ENCODE measurements around the gene ERVK3-1.

ERVK3-1 gene

DNA sequence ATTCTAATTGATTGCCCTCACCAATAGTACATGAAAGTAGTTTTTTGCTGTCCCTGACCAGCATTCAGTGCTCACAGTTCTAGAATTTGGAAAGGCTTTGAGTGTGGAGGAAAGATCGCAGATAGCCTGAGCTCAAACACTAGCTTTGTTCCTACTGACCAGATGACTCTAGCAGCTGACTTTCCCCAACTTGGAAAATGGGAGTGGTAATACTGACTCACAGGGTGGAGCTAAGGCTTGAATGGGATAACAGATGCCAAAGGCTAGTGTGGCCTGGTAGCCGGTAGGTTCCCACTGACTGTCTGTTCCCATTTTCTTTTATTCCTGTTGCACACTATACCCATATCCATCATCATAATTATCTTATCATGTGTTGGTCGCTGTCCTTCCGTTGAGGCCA is 25.3 kb downstream of the ERVK3-1 start:
- H3K4me2 ChIP-seq = no peak overlapping the region
- no peaks in the 10 kb centered on the region for H3K27me3 ChIP-seq (ENCODE audit: insufficient read depth, low read depth)
- no peak overlapping the region for H3K4me3 ChIP-seq (IDR thresholded peaks at IDR 0.05; ENCODE audit: insufficient read depth, low read depth, low read length)
- peaks cover 21% of the 10 kb centered on the region for H3K79me2 ChIP-seq (ENCODE audit: insufficient read depth, low read depth)
- H3K36me3 ChIP-seq (ENCODE audit: insufficient read depth) = no peaks in the 10 kb centered on the region
- TF ChIP-seq, protein P1, sequence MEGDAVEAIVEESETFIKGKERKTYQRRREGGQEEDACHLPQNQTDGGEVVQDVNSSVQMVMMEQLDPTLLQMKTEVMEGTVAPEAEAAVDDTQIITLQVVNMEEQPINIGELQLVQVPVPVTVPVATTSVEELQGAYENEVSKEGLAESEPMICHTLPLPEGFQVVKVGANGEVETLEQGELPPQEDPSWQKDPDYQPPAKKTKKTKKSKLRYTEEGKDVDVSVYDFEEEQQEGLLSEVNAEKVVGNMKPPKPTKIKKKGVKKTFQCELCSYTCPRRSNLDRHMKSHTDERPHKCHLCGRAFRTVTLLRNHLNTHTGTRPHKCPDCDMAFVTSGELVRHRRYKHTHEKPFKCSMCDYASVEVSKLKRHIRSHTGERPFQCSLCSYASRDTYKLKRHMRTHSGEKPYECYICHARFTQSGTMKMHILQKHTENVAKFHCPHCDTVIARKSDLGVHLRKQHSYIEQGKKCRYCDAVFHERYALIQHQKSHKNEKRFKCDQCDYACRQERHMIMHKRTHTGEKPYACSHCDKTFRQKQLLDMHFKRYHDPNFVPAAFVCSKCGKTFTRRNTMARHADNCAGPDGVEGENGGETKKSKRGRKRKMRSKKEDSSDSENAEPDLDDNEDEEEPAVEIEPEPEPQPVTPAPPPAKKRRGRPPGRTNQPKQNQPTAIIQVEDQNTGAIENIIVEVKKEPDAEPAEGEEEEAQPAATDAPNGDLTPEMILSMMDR (conservative IDR thresholded peaks at IDR 0.05; ENCODE audit: low read depth, low read length) = no peak
- H3K9ac ChIP-seq = no peak overlapping the region
- H3K4me1 ChIP-seq (ENCODE audit: low read depth, poor library complexity, severe bottlenecking) = peaks cover 13% of the 10 kb centered on the region
- H4K20me1 ChIP-seq (ENCODE audit: insufficient read depth) = no peaks in the 10 kb centered on the region
- no peak overlapping the region for H2AFZ ChIP-seq (ENCODE audit: low read depth)
- H3K27ac ChIP-seq = no peak overlapping the region

- H3K27ac ChIP-seq = no peak overlapping the region
- no peak overlapping the region for H3K9ac ChIP-seq
- peaks cover 7% of the 10 kb centered on the region for H3K4me1 ChIP-seq (ENCODE audit: low read depth, poor library complexity, severe bottlenecking)
- no peaks in the 10 kb centered on the region for H3K27me3 ChIP-seq (ENCODE audit: insufficient read depth, low read depth)
- no peaks in the 10 kb centered on the region for H4K20me1 ChIP-seq (ENCODE audit: insufficient read depth)
- H2AFZ ChIP-seq (ENCODE audit: low read depth) = no peak overlapping the region
- H3K4me3 ChIP-seq (IDR thresholded peaks at IDR 0.05; ENCODE audit: insufficient read depth, low read depth, low read length) = no peak overlapping the region
- H3K36me3 ChIP-seq (ENCODE audit: insufficient read depth) = no peaks in the 10 kb centered on the region
- peaks cover 13% of the 10 kb centered on the region for H3K79me2 ChIP-seq (ENCODE audit: insufficient read depth, low read depth)
- TF ChIP-seq, protein P1 (conservative IDR thresholded peaks at IDR 0.05; ENCODE audit: low read depth, low read length) = no peak
- no peak overlapping the region for H3K4me2 ChIP-seq
These were observed 27.5 kb downstream of the ERVK3-1 start for GRCh38 chr19:58332697-58333096.

DNA sequence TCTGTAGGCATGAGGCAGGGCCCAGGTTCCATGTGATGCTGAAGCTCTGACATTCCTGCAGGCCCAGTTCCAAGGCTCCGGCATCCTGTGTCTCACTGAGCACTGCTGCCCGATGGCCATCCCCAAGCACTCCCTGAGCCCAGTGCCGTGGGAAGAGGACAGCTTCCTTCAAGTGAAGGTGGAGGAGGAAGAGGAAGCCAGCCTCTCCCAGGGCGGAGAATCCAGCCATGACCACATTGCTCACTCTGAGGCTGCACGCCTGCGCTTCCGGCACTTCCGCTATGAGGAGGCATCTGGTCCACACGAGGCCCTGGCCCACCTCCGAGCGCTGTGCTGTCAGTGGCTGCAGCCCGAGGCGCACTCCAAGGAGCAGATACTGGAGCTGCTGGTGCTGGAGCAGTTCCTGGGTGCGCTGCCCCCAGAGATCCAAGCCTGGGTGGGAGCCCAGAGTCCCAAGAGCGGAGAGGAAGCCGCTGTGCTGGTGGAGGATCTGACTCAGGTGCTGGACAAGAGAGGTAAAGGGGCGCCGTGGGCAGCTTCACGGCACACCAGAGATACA is 29.6 kb downstream of the ERVK3-1 start:
- no peaks in the 10 kb centered on the region for H3K79me2 ChIP-seq (ENCODE audit: insufficient read depth, low read depth)
- no peak overlapping the region for H3K9ac ChIP-seq
- H4K20me1 ChIP-seq (ENCODE audit: insufficient read depth) = no peaks in the 10 kb centered on the region
- H3K27me3 ChIP-seq (ENCODE audit: insufficient read depth, low read depth) = no peaks in the 10 kb centered on the region
- no peak overlapping the region for H3K27ac ChIP-seq
- no peak overlapping the region for H3K4me2 ChIP-seq
- TF ChIP-seq, protein P1 (conservative IDR thresholded peaks at IDR 0.05; ENCODE audit: low read depth, low read length) = no peak
- no peak overlapping the region for H2AFZ ChIP-seq (ENCODE audit: low read depth)
- H3K36me3 ChIP-seq (ENCODE audit: insufficient read depth) = no peaks in the 10 kb centered on the region
- H3K4me1 ChIP-seq (ENCODE audit: low read depth, poor library complexity, severe bottlenecking) = no peaks in the 10 kb centered on the region
- H3K4me3 ChIP-seq (IDR thresholded peaks at IDR 0.05; ENCODE audit: insufficient read depth, low read depth, low read length) = no peak overlapping the region

DNA sequence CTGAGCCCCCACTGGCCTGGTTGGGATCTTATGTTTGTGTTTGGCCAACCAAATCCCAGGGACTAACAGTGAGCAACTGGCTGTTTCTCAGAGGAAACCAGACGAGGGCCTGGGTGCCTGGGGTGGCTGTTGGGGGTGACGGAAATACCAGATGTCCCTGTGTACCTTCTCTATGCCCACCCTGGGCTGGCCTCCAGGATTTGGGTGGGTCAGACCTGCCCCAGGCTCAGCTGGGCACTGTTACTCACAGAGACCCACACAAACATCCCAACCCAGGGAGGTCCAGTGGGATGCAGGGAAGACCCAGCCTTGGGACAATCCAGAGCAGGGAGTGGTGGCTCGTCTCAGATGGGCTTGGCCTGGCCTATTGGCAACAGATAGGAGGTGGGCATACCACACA is 30.5 kb downstream of the ERVK3-1 start:
- Histone ChIP-seq H3K36me3 (ENCODE audit: insufficient read depth) (no peaks in the 10 kb centered on the region), H3K9ac (no peak overlapping the region), H4K20me1 (ENCODE audit: insufficient read depth) (no peaks in the 10 kb centered on the region), H3K27ac (no peak overlapping the region), H3K27me3 (ENCODE audit: insufficient read depth, low read depth) (no peaks in the 10 kb centered on the region), H2AFZ (ENCODE audit: low read depth) (no peak overlapping the region), H3K79me2 (ENCODE audit: insufficient read depth, low read depth) (no peaks in the 10 kb centered on the region), H3K4me2 (no peak overlapping the region), H3K4me1 (ENCODE audit: low read depth, poor library complexity, severe bottlenecking) (no peaks in the 10 kb centered on the region), H3K4me3 (IDR thresholded peaks at IDR 0.05; ENCODE audit: insufficient read depth, low read depth, low read length) (no peak overlapping the region)
- TF ChIP-seq, protein P1 (conservative IDR thresholded peaks at IDR 0.05; ENCODE audit: low read depth, low read length) = no peak

Data from KMS-11 (cell line).